Astrocyte (in vitro differentiated cells and primary cell): Measurements from ENCODE around the gene BET1.

ENCODE experiments used
- EZH2 ChIP-seq: IDR thresholded peaks from 2 replicates; pipeline ENCODE4 v1.6.1; 2012; ENCODE audit warnings: mild to moderate bottlenecking, low read length, inconsistent platforms; ENCODE audit not compliant: insufficient read depth
- TF ChIP-seq, protein P1 (sequence below): IDR thresholded peaks from 2 replicates; pipeline ENCODE4 v1.5.1; 2011; ENCODE audit warnings: low read depth, mild to moderate bottlenecking, inconsistent platforms, low read length, moderate library complexity; ENCODE audit not compliant: insufficient read depth

DNA sequence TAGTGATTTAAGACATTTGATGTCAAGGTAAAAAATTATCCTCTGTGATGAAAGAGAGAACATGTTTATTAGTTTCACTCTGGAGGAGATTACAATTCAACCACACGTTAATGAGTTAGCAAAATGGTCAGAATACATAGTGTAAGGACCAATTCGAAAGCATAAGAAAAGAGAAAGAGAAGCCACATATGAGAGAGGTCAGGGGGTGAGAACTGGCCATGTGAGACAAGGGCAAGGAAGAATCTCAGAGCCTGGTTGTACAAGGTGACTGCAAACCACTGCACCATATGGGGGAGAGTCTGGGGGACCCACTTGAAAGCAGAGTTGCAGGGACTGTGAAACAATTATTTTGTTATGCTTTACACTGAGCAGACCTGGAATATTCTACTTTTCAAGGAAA, 27.7 kb upstream of the BET1 start:
- TF ChIP-seq, protein P1, sequence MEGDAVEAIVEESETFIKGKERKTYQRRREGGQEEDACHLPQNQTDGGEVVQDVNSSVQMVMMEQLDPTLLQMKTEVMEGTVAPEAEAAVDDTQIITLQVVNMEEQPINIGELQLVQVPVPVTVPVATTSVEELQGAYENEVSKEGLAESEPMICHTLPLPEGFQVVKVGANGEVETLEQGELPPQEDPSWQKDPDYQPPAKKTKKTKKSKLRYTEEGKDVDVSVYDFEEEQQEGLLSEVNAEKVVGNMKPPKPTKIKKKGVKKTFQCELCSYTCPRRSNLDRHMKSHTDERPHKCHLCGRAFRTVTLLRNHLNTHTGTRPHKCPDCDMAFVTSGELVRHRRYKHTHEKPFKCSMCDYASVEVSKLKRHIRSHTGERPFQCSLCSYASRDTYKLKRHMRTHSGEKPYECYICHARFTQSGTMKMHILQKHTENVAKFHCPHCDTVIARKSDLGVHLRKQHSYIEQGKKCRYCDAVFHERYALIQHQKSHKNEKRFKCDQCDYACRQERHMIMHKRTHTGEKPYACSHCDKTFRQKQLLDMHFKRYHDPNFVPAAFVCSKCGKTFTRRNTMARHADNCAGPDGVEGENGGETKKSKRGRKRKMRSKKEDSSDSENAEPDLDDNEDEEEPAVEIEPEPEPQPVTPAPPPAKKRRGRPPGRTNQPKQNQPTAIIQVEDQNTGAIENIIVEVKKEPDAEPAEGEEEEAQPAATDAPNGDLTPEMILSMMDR: no peak
- TF ChIP-seq EZH2: no peak
